Activated T-cell treated with anti-CD3 and anti-CD28 coated beads for 1 hour (primary cell): ENCODE data around the gene SMIM11.
"Not testable (repeated sequence)": the region's sequence is repeated elsewhere in the genome, so short reads cannot be mapped to it uniquely, and the experiment has no call there.

ENCODE experiments used
- DNase-seq: peaks from one replicate; pipeline ENCODE4 v3.0.0-alpha.2; 2020; ENCODE audit warnings: low read depth

SMIM11 gene

GRCh38 chr21:34374940-34375618, at the start of gene SMIM11:
TSS of gene SMIM11 (plus strand) at chr21:34375507. CDS start at chr21:34379505, 3,998 bp downstream.
- not testable (repeated sequence) for DNase-seq

- no peak for DNase-seq
Measured at GRCh38 chr21:34330055-34330454, 45.3 kb upstream of the SMIM11 start.

GRCh38 chr21:34331726-34332125, 43.6 kb upstream of the SMIM11 start:
- DNase-seq = no peak

GRCh38 chr21:34332347-34332746, 43.0 kb upstream of the SMIM11 start:
- DNase-seq = no peak

- no peak for DNase-seq
Measured at GRCh38 chr21:34333121-34333739, 42.1 kb upstream of the SMIM11 start.

- DNase-seq = no peak
Measured at GRCh38 chr21:34335316-34335715, 40.0 kb upstream of the SMIM11 start.

GRCh38 chr21:34336245-34336644, 39.1 kb upstream of the SMIM11 start:
- DNase-seq = no peak

- no peak for DNase-seq
Measured at GRCh38 chr21:34336756-34337391, 38.4 kb upstream of the SMIM11 start.

GRCh38 chr21:34337741-34338140, 37.6 kb upstream of the SMIM11 start:
- no peak for DNase-seq

GRCh38 chr21:34338226-34338625, 37.1 kb upstream of the SMIM11 start:
- no peak for DNase-seq

- DNase-seq = no peak
Measured at GRCh38 chr21:34340061-34340460, 35.2 kb upstream of the SMIM11 start.

- no peak for DNase-seq
Measured at GRCh38 chr21:34342476-34342875, 32.8 kb upstream of the SMIM11 start.

- no peak for DNase-seq
Measured at GRCh38 chr21:34343347-34343746, 32.0 kb upstream of the SMIM11 start.

- no peak for DNase-seq
Measured at GRCh38 chr21:34343838-34344381, 31.4 kb upstream of the SMIM11 start.

- DNase-seq = no peak
Measured at GRCh38 chr21:34344584-34344983, 30.7 kb upstream of the SMIM11 start.

- no peak for DNase-seq
Measured at GRCh38 chr21:34345091-34345871, 30.0 kb upstream of the SMIM11 start.

GRCh38 chr21:34345892-34346291, 29.4 kb upstream of the SMIM11 start:
- no peak for DNase-seq

- no peak for DNase-seq
Measured at GRCh38 chr21:34348890-34349519, 26.3 kb upstream of the SMIM11 start.

- no peak for DNase-seq
Measured at GRCh38 chr21:34351786-34352241, 23.5 kb upstream of the SMIM11 start.

GRCh38 chr21:34352556-34352955, 22.8 kb upstream of the SMIM11 start:
- no peak for DNase-seq

- no peak for DNase-seq
Measured at GRCh38 chr21:34353182-34353581, 22.1 kb upstream of the SMIM11 start.

GRCh38 chr21:34354836-34355235, 20.5 kb upstream of the SMIM11 start:
- DNase-seq = no peak
